ENCODE measurements around the gene ELK1. TPM values are rescaled to one million over a fixed set of nuclear protein-coding genes. Genes with fewer than 3 reads are reported as not detected.

The ELK1 gene
- total and polyA plus RNA-seq, 8 donors, result 6.8 to 27.2 (median 16.5) TPM

GRCh38 chrX:47590984-47591383 lies 59.4 kb downstream of the ELK1 start:
- TF ChIP-seq CTCF (IDR thresholded peaks at IDR 0.05) (no peak), EP300 (IDR thresholded peaks at IDR 0.05) (no peak), POLR2AphosphoS5 (IDR thresholded peaks at IDR 0.05) (no peak), POLR2A (IDR thresholded peaks at IDR 0.05) (no peak)
- H3K27ac ChIP-seq, result no peak overlapping the region
- 78 to 86% (median 82%) methylated on average over 4 to 5 of the region's 5 CpGs for WGBS, 5 donors
- H3K27me3 ChIP-seq, result no peaks in the 10 kb centered on the region
- no peak overlapping the region for H3K4me3 ChIP-seq
- intact Hi-C loops (cut with DNase I; ENCODE audit: low total_unique reads), result no loop called here
- DNase-seq, result no peak
- H3K9me3 ChIP-seq, result peaks cover 0 to 3% (median 1%) of the 10 kb centered on the region in 4 donors
- peaks cover 0 to 4% (median 0%) of the 10 kb centered on the region in 4 donors for H3K36me3 ChIP-seq
- H3K4me1 ChIP-seq, result no peaks in the 10 kb centered on the region

DNA sequence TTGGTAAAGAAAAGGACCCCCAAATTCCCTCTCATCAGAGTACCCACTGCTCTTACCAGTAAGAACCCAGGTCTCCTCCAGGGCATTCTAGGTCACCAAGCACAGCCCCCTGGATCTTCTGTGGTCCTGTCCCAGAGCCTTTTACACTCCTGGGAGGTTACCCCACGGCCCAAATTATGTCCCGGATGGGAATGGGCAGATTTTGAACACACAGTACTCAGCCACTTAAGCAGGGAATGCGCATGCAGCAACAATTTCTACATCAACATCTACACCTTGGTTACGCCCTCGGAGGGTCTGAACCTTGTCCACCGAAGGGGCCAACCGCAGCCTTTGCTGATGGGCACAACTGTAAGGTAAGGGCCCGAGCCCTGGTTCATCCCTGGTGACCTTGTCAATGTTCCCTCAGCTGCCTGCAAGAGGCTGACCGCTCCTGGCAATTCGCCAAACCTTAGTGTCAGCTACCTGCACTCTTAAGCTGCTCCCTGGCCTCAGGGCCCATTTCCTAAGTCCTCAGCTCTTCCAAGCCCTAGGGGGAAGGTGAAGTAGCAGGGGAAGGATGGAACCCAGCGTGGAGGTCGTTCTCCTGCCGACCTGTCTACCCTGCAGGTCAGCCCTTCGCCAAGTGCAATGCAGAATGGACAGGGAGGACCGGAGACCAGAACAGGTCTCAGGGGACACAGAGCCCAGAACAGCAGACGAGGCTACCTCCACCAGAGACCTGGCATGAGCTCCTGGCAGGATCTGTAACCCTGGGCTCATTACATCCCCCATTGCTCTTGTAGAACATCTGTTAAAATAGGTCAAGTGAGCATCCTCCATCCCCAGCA lies 62.2 kb downstream of the ELK1 start:
- DNase-seq, result no peak
- Histone ChIP-seq H3K36me3 (peaks cover 0 to 14% (median 8%) of the 10 kb centered on the region in 4 donors), H3K27me3 (no peaks in the 10 kb centered on the region), H3K4me3 (no peak overlapping the region), H3K9me3 (no peaks in the 10 kb centered on the region), H3K4me1 (peaks cover 0 to 9% (median 0%) of the 10 kb centered on the region in 4 donors), H3K27ac (no peak overlapping the region)
- intact Hi-C loops (cut with DNase I; ENCODE audit: low total_unique reads), result no loop called here
- WGBS, 5 donors, result 77 to 85% (median 79%) methylated on average over 10 to 16 of the region's 16 CpGs
- TF ChIP-seq POLR2A (IDR thresholded peaks at IDR 0.05) (no peak), POLR2AphosphoS5 (IDR thresholded peaks at IDR 0.05) (no peak), EP300 (IDR thresholded peaks at IDR 0.05) (no peak), CTCF (IDR thresholded peaks at IDR 0.05) (no peak)

GRCh38 chrX:47587091-47587891 lies 63.1 kb downstream of the ELK1 start:
- DNase-seq, result no peak
- intact Hi-C loops (cut with DNase I; ENCODE audit: low total_unique reads), result no loop called here
- WGBS, 5 donors, result 34 to 85% (median 51%) methylated on average over 2 to 4 of the region's 4 CpGs
- Histone ChIP-seq H3K4me3 (no peak overlapping the region), H3K27ac (no peak overlapping the region), H3K4me1 (peaks cover 0 to 11% (median 0%) of the 10 kb centered on the region in 4 donors), H3K27me3 (no peaks in the 10 kb centered on the region), H3K36me3 (peaks cover 0 to 14% (median 8%) of the 10 kb centered on the region in 4 donors), H3K9me3 (no peaks in the 10 kb centered on the region)
- no peak for TF ChIP-seq CTCF (IDR thresholded peaks at IDR 0.05)
- TF ChIP-seq EP300 (IDR thresholded peaks at IDR 0.05), result no peak
- no peak for TF ChIP-seq POLR2AphosphoS5 (IDR thresholded peaks at IDR 0.05)
- TF ChIP-seq POLR2A (IDR thresholded peaks at IDR 0.05), result no peak

GRCh38 chrX:47586043-47586787 lies 64.1 kb downstream of the ELK1 start:
- Histone ChIP-seq H3K4me1 (peaks cover 0 to 19% (median 4%) of the 10 kb centered on the region in 4 donors), H3K36me3 (peaks cover 0 to 14% (median 8%) of the 10 kb centered on the region in 4 donors), H3K27ac (no peak overlapping the region), H3K4me3 (no peak overlapping the region), H3K9me3 (no peaks in the 10 kb centered on the region), H3K27me3 (no peaks in the 10 kb centered on the region)
- WGBS, 5 donors, result 60 to 72% (median 71%) methylated on average over 8 to 11 of the region's 11 CpGs
- TF ChIP-seq POLR2A (IDR thresholded peaks at IDR 0.05) (no peak), EP300 (IDR thresholded peaks at IDR 0.05) (no peak), CTCF (IDR thresholded peaks at IDR 0.05) (no peak), POLR2AphosphoS5 (IDR thresholded peaks at IDR 0.05) (no peak)
- intact Hi-C loops (cut with DNase I; ENCODE audit: low total_unique reads), result no loop called here
- DNase-seq, result no peak
